Left cardiac atrium (tissue), 4 donors: Measurements from ENCODE around the gene WFIKKN2. TPM values are rescaled to one million over a fixed set of nuclear protein-coding genes. Genes with fewer than 3 reads are reported as not detected.
"Not testable (repeated sequence)": the region's sequence is repeated elsewhere in the genome, so short reads cannot be mapped to it uniquely, and the experiment has no call there.

Experiments used
- ATAC-seq, 2 donors: fragments of 200-7000 bp; cut with Tn5 transposase; one replicate each; pipeline ENCODE4 v1.9.1; 2020; ENCODE audit warnings: mild to moderate bottlenecking in 2 of 2, moderate library complexity in 2 of 2
- DNase-seq: peaks from one replicate; pipeline ENCODE4 v3.0.0-alpha.2; 2020
- intact Hi-C, 2 donors: fragments of 100-400 bp; cut with DNase I; formaldehyde crosslinking; loops; one replicate each; pipeline versions ENCODE4 v1.14.1 to v1.15.1; 2022 to 2023
- total RNA-seq, 2 donors: library from RNA; stranded (reverse); fragmentation: NEBNext Ultra II Directional; extraction: Animal tissue kit (Norgen Biotek cat#: 25700); gene quantifications; one replicate each; pipeline ENCODE4 v1.2.1, GENCODE V29; 2021
- donor health status: DM: no; HTN: yes; CAD: no.
- donor health status: DM: no; HTN: yes; CAD: no; lungs with severe emphysema.
- donor health status: DM: yes; HTN: yes; CAD: no.
- donor health status: Dilated cardiomyopathy.

WFIKKN2 gene
- total RNA-seq, 2 donors from 2014 or later: 0.15 to 0.50 TPM

GRCh38 chr17:50845240-50846147 lies 10.1 kb downstream of the WFIKKN2 start:
- DNase-seq (no peak), ATAC-seq (peak; percentile 60 to 63)
- intact Hi-C loops: loop anchor here in 1 of 2 donors (5.0 to 10.0 kb wide), 2 partner anchors 107 to 301 kb away; partner anchors contain the start of gene SPATA20

GRCh38 chr17:50847566-50847965 lies 12.2 kb downstream of the WFIKKN2 start:
- peak; percentile 49 to 50 for ATAC-seq
- intact Hi-C loops: loop anchor here in 1 of 2 donors (5.0 to 10.0 kb wide), 2 partner anchors 105 to 303 kb away; partner anchors contain the start of gene SPATA20

GRCh38 chr17:50848039-50848438 lies 12.7 kb downstream of the WFIKKN2 start:
- ATAC-seq (no peak), DNase-seq (no peak)
- intact Hi-C loops: loop anchor here in 1 of 2 donors (5.0 to 10.0 kb wide), 2 partner anchors 104 to 303 kb away; partner anchors contain the start of gene SPATA20

More at GRCh38 chr17:50847566-50847965, 12.2 kb downstream of the WFIKKN2 start:
- no peak for DNase-seq

- DNase-seq (no peak), ATAC-seq (no peak)
- intact Hi-C loops: loop anchor here in 1 of 2 donors (5.0 to 10.0 kb wide), 2 partner anchors 104 to 304 kb away; partner anchors contain the start of gene SPATA20
Observed at GRCh38 chr17:50848711-50849110, 13.3 kb downstream of the WFIKKN2 start.

- no peak for DNase-seq
- intact Hi-C loops: no loop called here
Observed at GRCh38 chr17:50850640-50851039, 15.3 kb downstream of the WFIKKN2 start.

GRCh38 chr17:50853015-50853615 lies 17.7 kb downstream of the WFIKKN2 start:
- DNase-seq: no peak
- no peak for ATAC-seq
- intact Hi-C loops: loop anchor here in 1 of 2 donors (2.0 kb wide), 1 partner anchor 96 kb away; no protein-coding TSS in a partner anchor

More at GRCh38 chr17:50850640-50851039, 15.3 kb downstream of the WFIKKN2 start:
- ATAC-seq: no peak

- DNase-seq: no peak
- intact Hi-C loops: loop anchor here in 1 of 2 donors (2.0 kb wide), 1 partner anchor 95 kb away; no protein-coding TSS in a partner anchor
- ATAC-seq: no peak
Observed at GRCh38 chr17:50853781-50854180, 18.4 kb downstream of the WFIKKN2 start.

- ATAC-seq: no peak
Observed at GRCh38 chr17:50855708-50856330, 20.4 kb downstream of the WFIKKN2 start.

GRCh38 chr17:50856431-50856830 lies 21.0 kb downstream of the WFIKKN2 start:
- DNase-seq (no peak), ATAC-seq (no peak)
- intact Hi-C loops: no loop called here

More at GRCh38 chr17:50855708-50856330, 20.4 kb downstream of the WFIKKN2 start:
- no peak for DNase-seq
- intact Hi-C loops: no loop called here

DNA sequence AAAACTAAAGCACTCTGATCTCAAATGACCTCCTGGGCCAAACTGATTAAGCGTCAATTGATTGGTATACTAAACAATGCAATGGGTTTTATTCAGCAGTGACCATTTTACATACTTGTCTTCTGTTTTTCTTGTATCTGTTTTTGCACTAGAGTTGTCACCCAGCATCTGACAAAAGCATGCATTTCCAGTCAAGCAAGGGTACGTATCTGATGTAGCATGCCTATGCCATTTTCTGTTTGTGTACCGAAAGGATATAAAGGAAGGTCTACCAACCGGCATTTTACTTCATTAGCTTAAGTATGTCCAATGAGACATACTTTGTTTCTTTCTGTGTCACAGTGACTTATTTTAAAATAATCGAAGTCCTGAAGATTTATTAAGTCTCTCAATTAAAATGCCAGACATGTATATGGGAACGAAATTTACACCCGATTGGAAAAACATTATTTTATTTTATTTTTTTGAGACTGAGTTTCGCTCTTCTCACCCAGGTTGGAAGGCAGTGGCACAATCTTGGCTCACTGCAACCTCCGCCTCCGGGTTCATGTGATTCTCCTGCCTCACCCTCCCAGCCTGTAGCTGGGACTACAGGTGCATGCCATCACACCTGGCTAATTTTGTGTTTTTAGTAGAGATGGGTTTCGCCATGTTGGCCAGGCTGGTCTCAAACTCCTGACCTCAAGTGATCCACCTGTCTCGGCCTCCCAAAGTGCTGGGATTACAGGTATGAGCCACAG lies 23.3 kb downstream of the WFIKKN2 start:
- intact Hi-C loops: no loop called here
- ATAC-seq (no peak), DNase-seq (no peak)

GRCh38 chr17:50859727-50860126 lies 24.3 kb downstream of the WFIKKN2 start:
- not testable (repeated sequence) for ATAC-seq, DNase-seq
- intact Hi-C loops: loop anchor here in 1 of 2 donors (5.0 kb wide), 1 partner anchor 88 kb away; no protein-coding TSS in a partner anchor

DNA sequence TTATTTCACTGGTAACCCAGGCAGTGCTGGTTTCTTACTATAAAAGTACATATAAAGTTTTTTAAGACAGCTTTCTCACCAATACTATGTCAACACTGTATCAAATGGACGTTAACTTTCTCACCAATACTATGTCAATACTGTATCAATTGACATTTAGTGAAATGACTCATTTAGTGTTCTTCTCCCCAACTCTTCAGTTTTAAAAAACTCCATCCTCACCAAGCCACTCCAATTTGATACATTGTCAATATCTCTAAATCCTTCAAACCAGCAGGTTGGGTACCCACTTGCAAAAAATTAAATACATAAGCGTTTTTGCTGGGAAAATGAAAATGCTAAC lies 25.9 kb downstream of the WFIKKN2 start:
- no peak for DNase-seq
- intact Hi-C loops: loop anchor here in 1 of 2 donors (5.0 kb wide), 1 partner anchor 86 kb away; no protein-coding TSS in a partner anchor
- ATAC-seq: no peak

GRCh38 chr17:50861822-50862528 lies 26.6 kb downstream of the WFIKKN2 start:
- intact Hi-C loops: loop anchor here in 1 of 2 donors (5.0 kb wide), 1 partner anchor 85 kb away; no protein-coding TSS in a partner anchor
- ATAC-seq: no peak

DNA sequence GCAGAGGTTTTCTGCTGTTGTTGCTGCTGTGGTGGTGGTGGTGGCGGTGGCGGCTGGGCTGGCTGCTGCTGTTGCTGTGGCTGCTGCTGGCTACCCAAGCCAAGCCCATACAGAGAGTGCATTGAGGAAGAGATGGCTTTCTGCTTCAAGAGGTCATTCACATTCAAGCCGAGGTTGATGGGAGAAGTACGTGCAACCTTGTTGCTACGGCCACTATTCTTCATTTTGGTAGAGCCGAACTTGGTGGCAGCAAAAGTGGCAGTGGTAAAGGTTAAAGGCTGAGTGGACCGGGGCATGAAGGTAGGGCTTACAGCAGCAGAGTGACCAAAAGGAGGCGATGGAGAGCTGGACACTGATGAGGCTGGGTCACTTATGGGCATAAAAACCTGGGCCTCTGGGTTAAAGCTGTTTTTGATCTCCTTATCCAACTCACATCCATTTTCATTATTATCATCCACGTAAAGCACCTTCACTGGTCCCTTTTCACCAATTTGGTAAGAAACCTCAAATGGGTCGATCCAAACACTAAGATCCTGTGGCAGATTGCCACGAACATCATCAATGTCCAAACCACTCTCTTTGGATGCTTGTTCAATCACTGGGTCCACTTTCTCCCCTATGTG lies 27.9 kb downstream of the WFIKKN2 start:
- intact Hi-C loops: loop anchor here in 1 of 2 donors (5.0 kb wide), 1 partner anchor 84 kb away; no protein-coding TSS in a partner anchor
- DNase-seq (peak; percentile 48), ATAC-seq (no peak)

More at GRCh38 chr17:50861822-50862528, 26.6 kb downstream of the WFIKKN2 start:
- no peak for DNase-seq

- ATAC-seq: no peak
- intact Hi-C loops: loop anchor here in 1 of 2 donors (5.0 kb wide), 1 partner anchor 83 kb away; no protein-coding TSS in a partner anchor
Observed at GRCh38 chr17:50863931-50864330, 28.5 kb downstream of the WFIKKN2 start.

GRCh38 chr17:50864747-50865059 lies 29.3 kb downstream of the WFIKKN2 start:
- intact Hi-C loops: loop anchor here (5.0 kb wide), 2 partner anchors 68 to 83 kb away; no protein-coding TSS in a partner anchor
- DNase-seq (no peak), ATAC-seq (no peak)

More at GRCh38 chr17:50863931-50864330, 28.5 kb downstream of the WFIKKN2 start:
- no peak for DNase-seq
